HCT116 (cell line): ENCODE measurements around the gene GSAP. TPM values are rescaled to one million over a fixed set of nuclear protein-coding genes. Genes with fewer than 3 reads are reported as not detected.

Experiments
- ATAC-seq: fragments of 200-7000 bp; cut with Tn5 transposase; 2 replicates; pipeline ENCODE4 v1.9.1; 2020; ENCODE audit warnings: mild to moderate bottlenecking, moderate library complexity
- BruUV-seq: library from RNA; stranded (reverse); fragments of 400-500 nt; replicated peaks from 2 replicates; lab custom pipeline; 2021; lab: Mats Ljungman, UMichigan
- CTCF ChIA-PET: fragments of 300-600 bp; sonication (Branson Sonifier 250); formaldehyde crosslinking; loops from one replicate; lab custom pipeline; 2021; ENCODE audit warnings: antibody characterized with exemption; lab: Charles Lee
- POLR2A ChIA-PET: fragments of 300-600, 350-600 bp; sonication (Branson Sonifier 250); formaldehyde crosslinking; loops from one replicate; lab custom pipeline; 2021; ENCODE audit warnings: antibody characterized with exemption; lab: Charles Lee
- RAD21 ChIA-PET, 2 experiments: fragments of 300-600 bp; sonication (Branson Sonifier 250); formaldehyde crosslinking; loops; one replicate each; lab custom pipeline; 2023; ENCODE audit warnings: low total read pairs in 2 of 2; ENCODE audit not compliant: uncharacterized antibody in 2 of 2, unreplicated experiment in 2 of 2, low non-redundant PET in 1 of 2; lab: Charles Lee
- DNase-seq: peaks from one replicate; pipeline ENCODE4 v3.0.0-alpha.2; 2010; ENCODE audit warnings: low read depth, low spot score
- H2AFZ ChIP-seq: fragments of 200-600 bp; shearing (Covaris generic), sonication (generic); 2 replicates; pipeline ENCODE4 v1.6.1; 2017; ENCODE audit warnings: low read depth, mixed run types, mixed read lengths, antibody characterized with exemption, low read length; ENCODE audit not compliant: poor library complexity, severe bottlenecking
- H3K27ac ChIP-seq: 2 replicates; pipeline ENCODE4 v1.5.1; 2012; ENCODE audit warnings: low read depth, low read length
- H3K27me3 ChIP-seq: fragments of 200-600 bp; sonication (generic); 2 replicates; pipeline ENCODE4 v1.6.1; 2016; ENCODE audit warnings: mixed run types, low read length, mixed read lengths; ENCODE audit not compliant: insufficient read depth
- H3K36me3 ChIP-seq, 2 experiments: fragments of 200-500 bp in 1 of 2; fragments of 200-600 bp in 1 of 2; sonication (Bioruptor generic) in 1 of 2; sonication (generic) in 1 of 2; 2 replicates each; pipeline versions ENCODE4 v1.5.1 to v1.6.1; 2014 to 2016; ENCODE audit warnings: low read length in 2 of 2, inconsistent platforms in 1 of 2, mixed read lengths in 1 of 2, mixed run types in 1 of 2; ENCODE audit not compliant: insufficient read depth in 2 of 2, control insufficient read depth in 1 of 2
- H3K4me1 ChIP-seq, 2 experiments: fragments of 200-600 bp in 1 of 2; sonication (generic) in 1 of 2; 2 replicates each; pipeline versions ENCODE4 v1.5.1 to v1.6.1; 2012 to 2017; ENCODE audit warnings: low read length in 2 of 2, inconsistent platforms in 1 of 2, mild to moderate bottlenecking in 1 of 2, mixed read lengths in 1 of 2, mixed run types in 1 of 2, moderate library complexity in 1 of 2; ENCODE audit not compliant: insufficient read depth in 2 of 2, control insufficient read depth in 1 of 2
- H3K4me2 ChIP-seq: fragments of 200-600 bp; sonication (generic); 2 replicates; pipeline ENCODE4 v1.6.1; 2017; ENCODE audit warnings: mixed run types, low read length, mixed read lengths
- H3K4me3 ChIP-seq, 2 experiments: fragments of 200-600 bp in 1 of 2; sonication (generic) in 1 of 2; replicated peaks in 1 of 2; 2 replicates each; pipeline ENCODE4 v1.5.1; 2011 to 2016; ENCODE audit warnings: low read length in 2 of 2, control low read depth in 1 of 2, low read depth in 1 of 2, mild to moderate bottlenecking in 1 of 2, mixed read lengths in 1 of 2, mixed run types in 1 of 2
- H3K79me2 ChIP-seq: fragments of 200-600 bp; sonication (generic); 2 replicates; pipeline ENCODE4 v1.6.1; 2017; ENCODE audit warnings: mild to moderate bottlenecking, mixed run types, low read length, moderate library complexity, mixed read lengths; ENCODE audit not compliant: insufficient read depth
- H3K9ac ChIP-seq: fragments of 200-600 bp; sonication (generic); 2 replicates; pipeline ENCODE4 v1.6.1; 2016; ENCODE audit warnings: low read length, mixed read lengths
- H3K9me2 ChIP-seq: fragments of 200-600 bp; sonication (generic), shearing (Covaris generic); 2 replicates; pipeline ENCODE4 v1.6.1; 2017; ENCODE audit warnings: mixed run types, mild to moderate bottlenecking, moderate library complexity; ENCODE audit not compliant: insufficient read depth
- H3K9me3 ChIP-seq, 2 experiments: fragments of 200-500 bp in 1 of 2; fragments of 200-600 bp in 1 of 2; sonication (Bioruptor generic) in 1 of 2; sonication (generic) in 1 of 2; 2 replicates each; pipeline ENCODE4 v1.6.1; 2014 to 2017; ENCODE audit warnings: low read length in 2 of 2, mixed read lengths in 2 of 2, inconsistent platforms in 1 of 2, low read depth in 1 of 2, mild to moderate bottlenecking in 1 of 2, mixed run types in 1 of 2, moderate library complexity in 1 of 2; ENCODE audit not compliant: control insufficient read depth in 1 of 2, insufficient read depth in 1 of 2
- H4K20me1 ChIP-seq: fragments of 200-600 bp; sonication (generic), shearing (Covaris generic); 2 replicates; pipeline ENCODE4 v1.6.1; 2017; ENCODE audit warnings: mixed run types, mild to moderate bottlenecking, moderate library complexity; ENCODE audit not compliant: insufficient read depth
- CBX3 ChIP-seq: IDR thresholded peaks from 2 replicates; pipeline ENCODE4 v1.6.1; 2012; ENCODE audit warnings: low read depth
- CEBPB ChIP-seq: IDR thresholded peaks from 2 replicates; pipeline ENCODE4 v1.6.1; 2012; ENCODE audit warnings: low read depth
- EGR1 ChIP-seq: IDR thresholded peaks from 2 replicates; pipeline ENCODE4 v1.6.1; 2012; ENCODE audit warnings: low read depth
- ELF1 ChIP-seq: IDR thresholded peaks from 2 replicates; pipeline ENCODE4 v1.6.1; 2012; ENCODE audit warnings: low read depth, borderline replicate concordance
- EZH2phosphoT487 ChIP-seq: fragments of 200-600 bp; IDR thresholded peaks from 2 replicates; pipeline ENCODE4 v1.6.1; 2018; ENCODE audit warnings: antibody characterized with exemption, borderline replicate concordance
- FOSL1 ChIP-seq: IDR thresholded peaks from 2 replicates; pipeline ENCODE4 v1.6.1; 2012; ENCODE audit warnings: low read depth
- POLR2A ChIP-seq: IDR thresholded peaks from 2 replicates; pipeline ENCODE4 v1.7.0; 2011; ENCODE audit warnings: borderline replicate concordance; ENCODE audit not compliant: insufficient read depth, insufficient read length; ENCODE audit errors: extremely low read depth
- POLR2AphosphoS5 ChIP-seq: IDR thresholded peaks from 2 replicates; pipeline ENCODE4 v1.6.1; 2011; ENCODE audit warnings: mild to moderate bottlenecking, low read depth, low read length, moderate library complexity
- RAD21 ChIP-seq: IDR thresholded peaks from 2 replicates; pipeline ENCODE4 v1.6.1; 2012; ENCODE audit warnings: low read depth, mild to moderate bottlenecking
- SIN3A ChIP-seq: IDR thresholded peaks from 2 replicates; pipeline ENCODE4 v1.6.1; 2012; ENCODE audit warnings: low read depth
- SP1 ChIP-seq: IDR thresholded peaks from 2 replicates; pipeline ENCODE4 v1.6.1; 2012; ENCODE audit warnings: low read depth
- SRF ChIP-seq: IDR thresholded peaks from 2 replicates; pipeline ENCODE4 v1.6.1; 2012; ENCODE audit warnings: low read depth
- ZNF274 ChIP-seq: fragments of 200-500 bp; sonication (Bioruptor generic); IDR thresholded peaks from 2 replicates; pipeline ENCODE4 v1.6.1; 2014; ENCODE audit warnings: mild to moderate bottlenecking, low read depth, low read length, inconsistent platforms
- intact Hi-C: fragments of 100-400 bp; cut with micrococcal nuclease; formaldehyde crosslinking; loops from 2 replicates; pipeline ENCODE4 v1.10.0; 2022
- total RNA-seq: library from RNA; stranded (reverse); gene quantifications from one replicate; pipeline ENCODE4 v1.2.1, GENCODE V29; 2021; ENCODE audit not compliant: unreplicated experiment
- TF ChIP-seq, protein P1 (sequence below), 3 experiments: fragments of 200-600 bp in 1 of 3; sonication (generic) in 1 of 3; IDR thresholded peaks in 2 of 3; conservative IDR thresholded peaks in 1 of 3; 2 replicates each; pipeline ENCODE4 v1.5.1; 2012 to 2017; ENCODE audit warnings: low read depth in 2 of 3, low read length in 2 of 3, antibody characterized with exemption in 1 of 3, borderline replicate concordance in 1 of 3, control low read depth in 1 of 3, mild to moderate bottlenecking in 1 of 3, mixed read lengths in 1 of 3, mixed run types in 1 of 3, moderate library complexity in 1 of 3; ENCODE audit not compliant: insufficient read depth in 1 of 3
- TF ChIP-seq, protein P2 (sequence below): IDR thresholded peaks from 2 replicates; pipeline ENCODE4 v1.6.1; 2012
- TF ChIP-seq, protein P3 (sequence below): IDR thresholded peaks from 2 replicates; pipeline ENCODE4 v1.6.1; 2012
- TF ChIP-seq, protein P4 (sequence below): IDR thresholded peaks from 2 replicates; pipeline ENCODE4 v1.6.1; 2011; ENCODE audit warnings: mild to moderate bottlenecking, low read length, moderate library complexity; ENCODE audit not compliant: insufficient replicate concordance; ENCODE audit errors: extremely low read depth

The GSAP gene
- total RNA-seq, 1 experiment from 2014 or later = not detected

DNA sequence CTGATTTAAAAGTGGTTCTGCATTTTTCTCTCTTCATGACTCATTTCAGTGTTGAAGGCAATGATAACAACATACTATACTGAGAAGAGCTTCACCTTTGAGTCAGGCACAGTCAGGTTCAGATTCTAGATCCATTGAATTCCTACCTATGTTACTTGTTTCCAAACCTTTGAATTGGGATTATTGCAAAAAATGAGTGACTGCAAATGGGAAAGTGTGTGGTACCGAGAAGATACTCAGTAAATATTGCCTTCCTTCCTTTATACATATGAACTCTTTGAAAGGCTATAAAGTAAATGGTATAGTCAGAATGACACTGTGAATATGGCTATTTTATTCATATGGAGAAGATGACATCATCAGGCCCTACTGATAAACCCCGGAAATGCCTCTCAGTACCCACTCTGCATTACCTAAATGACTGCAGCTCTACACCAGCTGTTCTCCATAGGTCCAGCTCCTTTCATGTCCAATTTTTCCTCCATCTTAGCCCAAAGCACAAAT lies 149.8 kb downstream of the GSAP start:
- Histone ChIP-seq H3K9me3 (no peaks in the 10 kb centered on the region), H3K4me1 (no peaks in the 10 kb centered on the region), H4K20me1 (no peaks in the 10 kb centered on the region), H3K9me2 (no peaks in the 10 kb centered on the region), H3K9ac (no peak overlapping the region), H3K27me3 (no peaks in the 10 kb centered on the region), H3K79me2 (no peaks in the 10 kb centered on the region), H3K36me3 (no peaks in the 10 kb centered on the region), H3K4me2 (no peak overlapping the region), H3K27ac (no peak overlapping the region), H3K4me3 (no peak overlapping the region), H2AFZ (no peak overlapping the region)
- DNase-seq = no peak
- no peak for ATAC-seq
- ChIA-PET POLR2A (no interaction called here), CTCF (no interaction called here), RAD21 (no interaction called here)
- BruUV-seq = no TSS peak
- intact Hi-C loops = no loop called here
- TF ChIP-seq SRF (no peak), ELF1 (no peak), POLR2A (no peak), EZH2phosphoT487 (no peak)
- TF ChIP-seq, protein P1, sequence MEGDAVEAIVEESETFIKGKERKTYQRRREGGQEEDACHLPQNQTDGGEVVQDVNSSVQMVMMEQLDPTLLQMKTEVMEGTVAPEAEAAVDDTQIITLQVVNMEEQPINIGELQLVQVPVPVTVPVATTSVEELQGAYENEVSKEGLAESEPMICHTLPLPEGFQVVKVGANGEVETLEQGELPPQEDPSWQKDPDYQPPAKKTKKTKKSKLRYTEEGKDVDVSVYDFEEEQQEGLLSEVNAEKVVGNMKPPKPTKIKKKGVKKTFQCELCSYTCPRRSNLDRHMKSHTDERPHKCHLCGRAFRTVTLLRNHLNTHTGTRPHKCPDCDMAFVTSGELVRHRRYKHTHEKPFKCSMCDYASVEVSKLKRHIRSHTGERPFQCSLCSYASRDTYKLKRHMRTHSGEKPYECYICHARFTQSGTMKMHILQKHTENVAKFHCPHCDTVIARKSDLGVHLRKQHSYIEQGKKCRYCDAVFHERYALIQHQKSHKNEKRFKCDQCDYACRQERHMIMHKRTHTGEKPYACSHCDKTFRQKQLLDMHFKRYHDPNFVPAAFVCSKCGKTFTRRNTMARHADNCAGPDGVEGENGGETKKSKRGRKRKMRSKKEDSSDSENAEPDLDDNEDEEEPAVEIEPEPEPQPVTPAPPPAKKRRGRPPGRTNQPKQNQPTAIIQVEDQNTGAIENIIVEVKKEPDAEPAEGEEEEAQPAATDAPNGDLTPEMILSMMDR (IDR thresholded peaks at IDR 0.05 in 2 of 3, conservative IDR thresholded peaks at IDR 0.05 in 1 of 3; ENCODE audit: borderline replicate concordance in 1 of 3, insufficient read depth in 1 of 3, low read depth in 2 of 3, low read length in 2 of 3) = no peak
- TF ChIP-seq, protein P2, sequence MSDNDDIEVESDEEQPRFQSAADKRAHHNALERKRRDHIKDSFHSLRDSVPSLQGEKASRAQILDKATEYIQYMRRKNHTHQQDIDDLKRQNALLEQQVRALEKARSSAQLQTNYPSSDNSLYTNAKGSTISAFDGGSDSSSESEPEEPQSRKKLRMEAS = no peak

DNA sequence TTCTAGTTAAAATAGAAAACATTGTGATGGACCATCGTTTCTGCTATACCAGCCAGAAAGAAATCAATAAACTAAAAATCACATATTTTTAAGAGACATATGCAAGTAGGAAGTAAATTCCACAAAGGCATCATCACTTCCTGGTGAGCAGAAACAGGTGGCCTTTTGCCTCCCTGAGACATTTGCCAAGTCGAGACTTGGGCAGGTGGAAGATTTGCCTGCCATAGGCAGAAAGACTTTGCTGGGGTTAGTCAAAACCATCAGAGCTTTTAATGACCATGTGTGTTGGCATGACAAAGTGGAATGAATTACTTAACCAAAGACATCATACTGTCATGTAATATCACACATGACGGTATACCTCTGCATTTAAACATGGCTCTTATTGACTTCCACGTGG lies 150.5 kb downstream of the GSAP start:
- Histone ChIP-seq H3K9ac (no peak overlapping the region), H4K20me1 (no peaks in the 10 kb centered on the region), H3K27ac (no peak overlapping the region), H3K79me2 (no peaks in the 10 kb centered on the region), H3K4me2 (no peak overlapping the region), H3K9me3 (no peaks in the 10 kb centered on the region), H3K4me1 (no peaks in the 10 kb centered on the region), H3K4me3 (no peak overlapping the region), H3K9me2 (no peaks in the 10 kb centered on the region), H3K36me3 (no peaks in the 10 kb centered on the region), H2AFZ (no peak overlapping the region), H3K27me3 (no peaks in the 10 kb centered on the region)
- no TSS peak for BruUV-seq
- POLR2A ChIA-PET = no interaction called here
- DNase-seq (no peak), ATAC-seq (no peak)
- RAD21 ChIA-PET = no interaction called here
- CTCF ChIA-PET = no interaction called here
- intact Hi-C loops = no loop called here
- TF ChIP-seq RAD21 (no peak), SP1 (no peak), ZNF274 (no peak), CBX3 (no peak), POLR2AphosphoS5 (no peak), POLR2A (no peak), ELF1 (no peak), EGR1 (no peak), SIN3A (no peak), CEBPB (no peak), FOSL1 (no peak)
- TF ChIP-seq, protein P2 = no peak
- TF ChIP-seq, protein P3, sequence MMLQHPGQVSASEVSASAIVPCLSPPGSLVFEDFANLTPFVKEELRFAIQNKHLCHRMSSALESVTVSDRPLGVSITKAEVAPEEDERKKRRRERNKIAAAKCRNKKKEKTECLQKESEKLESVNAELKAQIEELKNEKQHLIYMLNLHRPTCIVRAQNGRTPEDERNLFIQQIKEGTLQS = no peak
- TF ChIP-seq, protein P4, sequence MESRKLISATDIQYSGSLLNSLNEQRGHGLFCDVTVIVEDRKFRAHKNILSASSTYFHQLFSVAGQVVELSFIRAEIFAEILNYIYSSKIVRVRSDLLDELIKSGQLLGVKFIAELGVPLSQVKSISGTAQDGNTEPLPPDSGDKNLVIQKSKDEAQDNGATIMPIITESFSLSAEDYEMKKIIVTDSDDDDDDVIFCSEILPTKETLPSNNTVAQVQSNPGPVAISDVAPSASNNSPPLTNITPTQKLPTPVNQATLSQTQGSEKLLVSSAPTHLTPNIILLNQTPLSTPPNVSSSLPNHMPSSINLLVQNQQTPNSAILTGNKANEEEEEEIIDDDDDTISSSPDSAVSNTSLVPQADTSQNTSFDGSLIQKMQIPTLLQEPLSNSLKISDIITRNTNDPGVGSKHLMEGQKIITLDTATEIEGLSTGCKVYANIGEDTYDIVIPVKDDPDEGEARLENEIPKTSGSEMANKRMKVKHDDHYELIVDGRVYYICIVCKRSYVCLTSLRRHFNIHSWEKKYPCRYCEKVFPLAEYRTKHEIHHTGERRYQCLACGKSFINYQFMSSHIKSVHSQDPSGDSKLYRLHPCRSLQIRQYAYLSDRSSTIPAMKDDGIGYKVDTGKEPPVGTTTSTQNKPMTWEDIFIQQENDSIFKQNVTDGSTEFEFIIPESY = no peak
